ENCODE data around the gene TACC2.

The TACC2 gene

DNA sequence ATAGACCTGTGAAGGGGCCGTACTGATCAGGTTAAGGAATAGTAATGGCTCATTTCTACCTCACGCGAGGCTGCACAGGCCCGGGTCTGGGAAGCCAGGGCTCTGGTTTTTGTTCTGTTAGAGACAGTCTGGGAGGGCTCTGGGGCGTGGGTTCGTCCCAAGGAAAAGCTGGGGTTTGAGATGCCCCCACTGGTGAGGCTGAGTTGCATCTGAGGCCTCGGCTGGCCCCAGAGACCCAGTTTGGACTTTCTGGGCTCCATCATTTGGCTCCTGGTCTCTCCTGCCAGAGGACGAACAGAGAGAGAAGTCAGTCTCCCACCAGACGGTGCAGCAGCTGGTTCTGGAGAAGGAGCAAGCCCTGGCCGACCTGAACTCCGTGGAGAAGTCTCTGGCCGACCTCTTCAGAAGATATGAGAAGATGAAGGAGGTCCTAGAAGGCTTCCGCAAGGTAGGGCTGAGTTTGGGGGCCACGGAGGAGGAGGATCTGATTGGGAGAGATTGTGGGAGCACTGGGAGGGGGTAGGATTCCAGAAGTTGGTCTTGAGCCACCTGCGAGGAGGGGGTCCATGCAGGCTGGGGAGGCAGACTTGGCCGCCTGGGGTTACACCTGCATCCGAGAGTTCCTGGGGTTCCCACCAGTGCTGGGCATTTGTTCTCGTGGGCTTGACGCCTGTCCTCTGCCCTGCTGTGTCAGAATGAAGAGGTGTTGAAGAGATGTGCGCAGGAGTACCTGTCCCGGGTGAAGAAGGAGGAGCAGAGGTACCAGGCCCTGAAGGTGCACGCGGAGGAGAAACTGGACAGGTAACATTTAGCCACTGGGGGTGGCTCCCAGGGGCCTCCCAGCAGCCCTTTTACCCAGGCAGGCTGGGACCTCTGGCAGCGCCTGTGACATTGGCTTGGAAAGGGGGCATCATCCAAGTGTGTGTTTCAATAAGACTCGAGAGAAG, 259.7 kb downstream of the TACC2 start:
- TF ChIP-seq, protein P1, sequence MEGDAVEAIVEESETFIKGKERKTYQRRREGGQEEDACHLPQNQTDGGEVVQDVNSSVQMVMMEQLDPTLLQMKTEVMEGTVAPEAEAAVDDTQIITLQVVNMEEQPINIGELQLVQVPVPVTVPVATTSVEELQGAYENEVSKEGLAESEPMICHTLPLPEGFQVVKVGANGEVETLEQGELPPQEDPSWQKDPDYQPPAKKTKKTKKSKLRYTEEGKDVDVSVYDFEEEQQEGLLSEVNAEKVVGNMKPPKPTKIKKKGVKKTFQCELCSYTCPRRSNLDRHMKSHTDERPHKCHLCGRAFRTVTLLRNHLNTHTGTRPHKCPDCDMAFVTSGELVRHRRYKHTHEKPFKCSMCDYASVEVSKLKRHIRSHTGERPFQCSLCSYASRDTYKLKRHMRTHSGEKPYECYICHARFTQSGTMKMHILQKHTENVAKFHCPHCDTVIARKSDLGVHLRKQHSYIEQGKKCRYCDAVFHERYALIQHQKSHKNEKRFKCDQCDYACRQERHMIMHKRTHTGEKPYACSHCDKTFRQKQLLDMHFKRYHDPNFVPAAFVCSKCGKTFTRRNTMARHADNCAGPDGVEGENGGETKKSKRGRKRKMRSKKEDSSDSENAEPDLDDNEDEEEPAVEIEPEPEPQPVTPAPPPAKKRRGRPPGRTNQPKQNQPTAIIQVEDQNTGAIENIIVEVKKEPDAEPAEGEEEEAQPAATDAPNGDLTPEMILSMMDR (IDR thresholded peaks at IDR 0.05; ENCODE audit: insufficient read depth, low read length, poor library complexity, severe bottlenecking): no peak
- H3K4me3 ChIP-seq (replicated peaks; ENCODE audit: low read depth, low read length): no peak overlapping the region
- no peak for DNase-seq (ENCODE audit: extremely low read depth, insufficient read length)
- H3K36me3 ChIP-seq (ENCODE audit: control insufficient read depth, insufficient read depth, low read length): no peaks in the 10 kb centered on the region
- H3K27me3 ChIP-seq (replicated peaks; ENCODE audit: control insufficient read depth, insufficient read depth, low read length): no peaks in the 10 kb centered on the region; the same call in 1 of the 2 replicates

DNA sequence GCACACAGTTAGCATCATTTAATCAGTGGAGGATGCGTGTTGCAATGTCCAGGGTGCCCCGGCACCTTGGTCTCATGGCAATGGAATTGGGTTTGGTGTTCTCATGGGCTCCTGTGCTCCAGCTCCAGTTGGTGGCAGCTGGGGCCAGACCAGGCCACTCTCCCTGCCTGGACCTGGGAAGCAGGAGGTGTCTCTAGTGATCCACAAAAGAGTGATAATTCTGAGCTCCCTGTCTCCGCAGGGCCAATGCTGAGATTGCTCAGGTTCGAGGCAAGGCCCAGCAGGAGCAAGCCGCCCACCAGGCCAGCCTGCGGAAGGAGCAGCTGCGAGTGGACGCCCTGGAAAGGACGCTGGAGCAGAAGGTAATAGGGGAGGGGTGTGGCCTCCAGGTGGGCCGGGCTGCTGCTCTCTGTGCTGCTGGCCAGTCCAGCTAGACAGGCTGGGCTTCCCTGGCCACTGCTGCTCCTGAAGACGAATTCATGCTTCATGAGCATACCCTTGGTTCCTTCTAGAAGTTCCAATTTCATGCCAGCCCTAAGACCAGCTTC, 260.4 kb downstream of the TACC2 start:
- TF ChIP-seq, protein P1 (IDR thresholded peaks at IDR 0.05; ENCODE audit: insufficient read depth, low read length, poor library complexity, severe bottlenecking): no peak
- no peak for DNase-seq (ENCODE audit: extremely low read depth, insufficient read length)
- H3K36me3 ChIP-seq (ENCODE audit: control insufficient read depth, insufficient read depth, low read length): no peaks in the 10 kb centered on the region
- no peaks in the 10 kb centered on the region; the same call in 1 of the 2 replicates for H3K27me3 ChIP-seq (replicated peaks; ENCODE audit: control insufficient read depth, insufficient read depth, low read length)
- no peak overlapping the region for H3K4me3 ChIP-seq (replicated peaks; ENCODE audit: low read depth, low read length)

DNA sequence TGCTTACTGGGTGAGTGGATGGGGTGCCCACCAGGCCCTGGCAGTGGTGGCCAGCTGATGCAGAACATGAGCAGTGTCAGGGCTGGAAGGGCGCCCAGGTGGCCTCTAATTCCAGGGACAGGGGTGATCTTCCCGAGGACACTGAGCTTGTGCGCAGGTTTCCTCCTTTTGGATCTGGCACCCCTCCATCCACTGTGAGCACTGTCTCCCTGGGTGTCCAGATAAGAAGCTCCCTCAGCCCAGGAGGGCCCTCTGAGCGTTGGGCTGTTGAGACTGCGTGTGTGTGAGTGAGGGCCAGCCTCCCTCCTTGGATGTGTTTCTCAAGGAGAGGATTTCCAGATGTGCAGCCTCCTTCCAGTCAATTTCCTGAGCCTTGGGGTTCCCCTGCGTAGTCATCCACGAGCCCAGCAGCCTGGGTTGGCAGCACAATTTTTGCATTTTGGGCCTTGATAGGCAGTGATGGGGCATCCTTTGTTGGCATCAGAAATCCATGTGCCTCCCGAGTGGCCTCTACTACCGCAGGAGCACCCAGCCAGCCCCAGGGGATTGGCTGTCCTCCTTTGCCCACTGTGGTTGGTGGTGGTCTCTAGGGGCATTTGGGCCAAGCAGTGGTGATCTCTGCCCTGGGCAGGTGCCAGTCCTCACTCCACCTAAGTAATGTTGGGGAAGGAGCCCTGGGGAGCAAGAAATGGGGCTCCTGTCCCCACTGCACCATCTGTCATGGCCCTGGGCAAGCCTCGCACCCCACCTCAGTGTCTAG, 261.2 kb downstream of the TACC2 start:
- Histone ChIP-seq H3K4me3 (replicated peaks; ENCODE audit: low read depth, low read length) (no peak overlapping the region), H3K36me3 (ENCODE audit: control insufficient read depth, insufficient read depth, low read length) (no peaks in the 10 kb centered on the region), H3K27me3 (replicated peaks; ENCODE audit: control insufficient read depth, insufficient read depth, low read length) (no peaks in the 10 kb centered on the region; the same call in 1 of the 2 replicates)
- DNase-seq (ENCODE audit: extremely low read depth, insufficient read length): no peak
- TF ChIP-seq, protein P1 (IDR thresholded peaks at IDR 0.05; ENCODE audit: insufficient read depth, low read length, poor library complexity, severe bottlenecking): no peak

DNA sequence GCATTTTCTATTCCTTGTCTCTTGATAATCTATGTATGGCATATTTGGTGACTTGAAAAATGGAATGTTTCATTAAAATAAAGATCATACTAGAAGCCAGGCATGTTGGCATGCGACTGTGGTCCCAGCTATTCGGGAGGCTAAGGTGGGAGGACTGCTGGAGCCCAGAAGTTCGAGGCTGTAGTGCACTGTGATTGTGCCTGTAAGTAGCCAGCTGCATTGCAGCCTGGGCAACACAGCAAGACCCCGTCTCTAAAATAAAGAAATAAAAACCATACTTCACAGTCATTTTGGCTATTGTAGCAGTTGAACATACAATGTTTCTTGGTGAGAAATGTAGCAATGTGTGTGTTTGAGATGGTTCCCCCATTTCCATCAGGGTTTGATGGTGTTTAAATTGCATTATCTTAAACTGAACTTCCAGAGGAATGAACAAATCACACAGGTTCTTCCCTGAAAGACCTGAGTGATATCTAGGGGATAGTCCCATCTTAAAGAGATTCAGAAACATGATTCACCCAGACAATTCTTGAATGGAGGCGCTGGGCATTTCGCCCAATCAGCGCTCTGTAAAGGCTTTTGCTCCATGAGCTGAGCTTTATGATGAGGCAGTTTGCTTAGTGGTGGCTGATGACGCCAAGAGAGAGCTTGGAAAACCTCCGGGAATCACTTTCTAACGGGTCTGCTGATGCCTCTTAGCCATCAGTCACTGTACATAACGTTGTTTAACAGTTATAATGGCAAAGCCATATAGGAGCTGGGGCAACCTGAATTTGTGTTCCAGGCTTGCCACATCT, 262.7 kb downstream of the TACC2 start:
- TF ChIP-seq, protein P1 (IDR thresholded peaks at IDR 0.05; ENCODE audit: insufficient read depth, low read length, poor library complexity, severe bottlenecking): no peak
- Histone ChIP-seq H3K27me3 (replicated peaks; ENCODE audit: control insufficient read depth, insufficient read depth, low read length) (no peaks in the 10 kb centered on the region; the same call in 1 of the 2 replicates), H3K36me3 (ENCODE audit: control insufficient read depth, insufficient read depth, low read length) (no peaks in the 10 kb centered on the region), H3K4me3 (replicated peaks; ENCODE audit: low read depth, low read length) (no peak overlapping the region)
- DNase-seq (ENCODE audit: extremely low read depth, insufficient read length): no peak

DNA sequence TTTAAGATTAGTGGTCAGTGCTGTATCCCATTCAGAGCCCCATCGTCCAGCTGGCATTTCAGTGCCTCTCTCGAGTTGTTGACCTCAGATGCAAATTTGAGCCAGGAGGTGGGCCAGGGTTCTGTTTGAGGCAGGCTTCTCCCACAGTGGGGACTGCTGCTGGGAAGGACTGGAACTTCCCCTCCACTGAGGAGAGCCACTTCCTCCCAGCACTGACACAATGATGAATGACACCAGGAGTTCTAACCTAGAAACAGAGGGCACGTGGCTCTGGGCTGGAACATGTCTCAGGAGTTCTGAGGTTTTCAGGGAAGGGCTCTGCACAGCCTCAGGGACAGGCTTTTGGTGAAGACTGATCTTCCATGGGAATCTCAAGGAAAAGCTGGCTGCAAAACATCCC, 263.8 kb downstream of the TACC2 start:
- DNase-seq (ENCODE audit: extremely low read depth, insufficient read length): no peak
- H3K4me3 ChIP-seq (replicated peaks; ENCODE audit: low read depth, low read length): no peak overlapping the region
- no peaks in the 10 kb centered on the region for H3K36me3 ChIP-seq (ENCODE audit: control insufficient read depth, insufficient read depth, low read length)
- TF ChIP-seq, protein P1 (IDR thresholded peaks at IDR 0.05; ENCODE audit: insufficient read depth, low read length, poor library complexity, severe bottlenecking): no peak
- no peaks in the 10 kb centered on the region; the same call in 1 of the 2 replicates for H3K27me3 ChIP-seq (replicated peaks; ENCODE audit: control insufficient read depth, insufficient read depth, low read length)
